ENCODE results near the gene LYPLAL1.

- TF ChIP-seq CTCF (IDR thresholded peaks at IDR 0.05; ENCODE audit: low read length): no peak
- no peak for TF ChIP-seq EZH2 (optimal IDR thresholded peaks at IDR 0.05; ENCODE audit: low read depth, low read length)
Observed at GRCh38 chr1:219174460-219175211, 958 bp downstream of the LYPLAL1 start.

Data from MM.1S (cell line).